ENCODE results near the gene LIG3.
A peak's percentile ranks its signal among the peaks of the same experiment; 100 is the strongest.
"Not testable (repeated sequence)": the region's sequence is repeated elsewhere in the genome, so short reads cannot be mapped to it uniquely, and the experiment has no call there.

The LIG3 gene

DNA sequence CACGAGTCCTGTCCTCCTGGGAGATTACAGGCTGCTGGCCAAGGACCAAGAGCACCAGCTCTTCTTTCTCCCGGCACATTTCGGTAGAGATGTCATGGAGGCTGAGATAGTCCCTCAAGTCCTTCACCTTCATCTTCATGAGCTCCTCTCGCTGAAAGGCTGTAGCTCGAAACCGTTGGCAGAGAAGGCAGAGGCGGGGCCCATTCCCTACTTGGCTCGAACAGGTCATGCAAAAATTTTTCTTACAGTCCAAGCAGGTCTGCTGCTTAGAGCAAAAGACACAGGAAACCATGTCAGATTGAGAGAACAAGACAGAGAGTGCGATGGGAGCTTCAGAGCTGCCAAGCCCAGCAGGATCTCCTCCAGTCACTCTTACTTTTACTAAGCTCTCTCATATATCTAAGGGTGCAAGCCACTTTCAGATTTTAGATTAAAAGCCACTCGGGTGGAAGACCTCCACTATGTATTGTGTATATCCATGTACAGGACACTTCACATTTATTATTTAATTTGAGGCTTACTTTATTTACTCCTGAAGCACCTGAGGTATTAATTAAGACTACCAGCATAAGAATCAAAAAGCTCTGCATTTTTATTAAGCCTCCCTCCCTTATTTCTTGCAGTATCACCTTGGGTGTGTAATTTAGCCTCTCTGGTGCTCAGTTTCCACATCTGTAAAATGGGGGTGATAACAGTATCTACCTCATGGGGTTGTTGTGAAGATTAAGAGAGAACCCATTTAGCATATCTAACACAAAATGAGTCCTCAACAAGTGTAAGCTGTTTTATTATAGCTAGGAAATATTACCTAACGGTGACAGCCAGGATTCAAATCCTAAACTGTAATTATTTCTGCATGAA, 41.4 kb downstream of the LIG3 start:
- H3K4me2 ChIP-seq = peak overlapping the region; percentile 71 to 92 (median 81); a peak in 20 of 22 replicates
- peaks cover 14 to 87% (median 79%) of the 10 kb centered on the region in 11 experiments; a peak in 21 of 22 replicates for H3K36me3 ChIP-seq
- H3K9ac ChIP-seq = peak overlapping the region in 10 of 11 experiments; percentile 8 to 76 (median 71); a peak in 16 of 22 replicates
- H3K27me3 ChIP-seq = no peaks in the 10 kb centered on the region
- H3K27ac ChIP-seq = peak overlapping the region; percentile 58 to 88 (median 83)
- peaks cover 16 to 48% (median 32%) of the 10 kb centered on the region in 10 experiments for H3K4me1 ChIP-seq
- no peak for TF ChIP-seq Cebpa-rat (IDR thresholded peaks at IDR 0.05)
- H3K9me3 ChIP-seq (replicated peaks in 1 of 11) = no peaks in the 10 kb centered on the region
- peaks cover 0 to 27% (median 0%) of the 10 kb centered on the region in 11 experiments; a peak in 7 of 22 replicates for H4K20me1 ChIP-seq
- peak overlapping the region in 1 of 10 experiments; percentile 35; a peak in 1 of 20 replicates for H3K4me3 ChIP-seq

DNA sequence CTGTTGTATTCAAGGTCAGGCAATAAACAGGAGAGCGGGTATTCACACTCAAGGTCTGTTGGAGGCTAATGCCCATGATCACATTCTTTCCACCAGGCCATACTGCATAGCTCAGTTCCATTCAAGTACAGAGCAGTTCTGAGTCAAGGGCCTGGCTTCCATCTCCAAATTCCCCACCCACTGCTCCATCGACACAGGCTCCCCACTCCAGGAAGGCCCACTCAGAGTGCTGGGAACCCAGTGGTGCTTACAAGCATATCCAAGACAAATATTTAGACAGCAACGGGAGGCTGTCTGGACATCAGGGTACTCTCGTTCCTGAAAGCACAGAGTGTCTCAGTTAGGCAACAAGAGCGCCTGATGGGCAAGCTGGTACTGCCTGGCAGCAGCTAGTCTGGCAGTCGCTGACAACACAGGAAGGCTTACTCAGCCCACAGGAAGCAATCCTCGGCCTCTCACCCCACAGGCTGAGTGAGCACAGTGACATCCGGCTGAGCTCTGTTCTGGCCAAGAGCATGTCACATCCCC, 42.3 kb downstream of the LIG3 start:
- peaks cover 16 to 49% (median 32%) of the 10 kb centered on the region in 10 experiments for H3K4me1 ChIP-seq
- peak in 9 of 11 experiments; percentile 27 to 88 (median 77); a peak in 11 of 22 replicates for TF ChIP-seq Cebpa-rat (IDR thresholded peaks at IDR 0.05)
- peaks cover 14 to 87% (median 73%) of the 10 kb centered on the region in 11 experiments; a peak in 21 of 22 replicates for H3K36me3 ChIP-seq
- peak overlapping the region in 1 of 10 experiments; percentile 35; a peak in 4 of 20 replicates for H3K4me3 ChIP-seq
- H4K20me1 ChIP-seq = peaks cover 0 to 29% (median 0%) of the 10 kb centered on the region in 11 experiments; a peak in 6 of 22 replicates
- peak overlapping the region; percentile 8 to 76 (median 70); a peak in 20 of 22 replicates for H3K9ac ChIP-seq
- no peaks in the 10 kb centered on the region for H3K9me3 ChIP-seq (replicated peaks in 1 of 11)
- H3K27me3 ChIP-seq = no peaks in the 10 kb centered on the region
- peak overlapping the region; percentile 58 to 88 (median 83) for H3K27ac ChIP-seq
- H3K4me2 ChIP-seq = peak overlapping the region; percentile 71 to 92 (median 81)

DNA sequence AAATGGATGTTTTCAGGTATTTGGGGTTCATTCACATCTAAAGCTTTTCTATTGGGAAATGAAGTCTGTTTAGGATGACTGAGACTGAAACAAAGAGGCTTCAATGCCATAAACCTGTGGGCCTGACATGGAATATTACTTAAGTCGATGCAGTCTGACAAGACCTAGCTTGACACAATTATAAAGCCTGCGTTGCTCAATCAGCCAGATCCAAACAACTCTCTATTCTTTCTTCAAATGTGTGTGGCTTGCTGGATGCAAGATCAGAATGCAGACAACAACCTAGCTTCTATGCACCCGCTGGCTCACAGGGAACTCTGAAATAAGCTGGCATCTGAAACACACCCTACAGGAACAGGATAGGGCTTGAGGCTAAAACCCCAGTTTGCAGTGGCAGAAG, 43.2 kb downstream of the LIG3 start:
- peak overlapping the region in 9 of 11 experiments; percentile 7 to 76 (median 72); a peak in 11 of 22 replicates for H3K9ac ChIP-seq
- H4K20me1 ChIP-seq = peaks cover 0 to 29% (median 1%) of the 10 kb centered on the region in 11 experiments; a peak in 9 of 22 replicates
- H3K4me1 ChIP-seq = peaks cover 16 to 59% (median 34%) of the 10 kb centered on the region in 10 experiments
- no peak overlapping the region for H3K4me3 ChIP-seq
- H3K4me2 ChIP-seq = peak overlapping the region in 10 of 11 experiments; percentile 71 to 92 (median 80); a peak in 18 of 22 replicates
- H3K9me3 ChIP-seq (replicated peaks in 1 of 11) = no peaks in the 10 kb centered on the region
- no peak; a peak in 1 of 22 replicates for TF ChIP-seq Cebpa-rat (IDR thresholded peaks at IDR 0.05)
- H3K36me3 ChIP-seq = peaks cover 14 to 82% (median 64%) of the 10 kb centered on the region in 11 experiments; a peak in 21 of 22 replicates
- H3K27ac ChIP-seq = peak overlapping the region in 10 of 11 experiments; percentile 63 to 88 (median 84); a peak in 20 of 22 replicates
- H3K27me3 ChIP-seq = no peaks in the 10 kb centered on the region

DNA sequence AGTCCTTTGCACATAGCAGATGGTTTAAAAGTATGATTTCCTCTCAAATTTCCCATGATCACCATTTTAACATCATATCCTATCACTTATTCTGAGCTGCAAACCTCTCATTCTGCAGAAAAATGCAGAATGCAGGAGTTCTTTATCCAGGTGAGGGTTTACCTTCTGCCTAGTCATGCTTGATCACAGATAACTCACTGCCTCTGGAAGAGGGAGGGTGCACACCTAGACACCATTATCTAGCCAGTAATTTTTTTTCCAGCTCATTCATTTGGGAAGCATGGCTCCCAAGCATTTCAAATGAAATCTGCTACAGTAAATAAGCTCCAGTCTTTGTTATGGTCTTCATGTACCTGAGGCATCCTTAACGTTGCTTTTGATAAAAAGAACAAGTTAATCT, 45.2 kb downstream of the LIG3 start:
- Histone ChIP-seq H3K9me3 (replicated peaks in 1 of 11) (no peaks in the 10 kb centered on the region), H3K4me3 (no peak overlapping the region), H3K27me3 (no peaks in the 10 kb centered on the region)

DNA sequence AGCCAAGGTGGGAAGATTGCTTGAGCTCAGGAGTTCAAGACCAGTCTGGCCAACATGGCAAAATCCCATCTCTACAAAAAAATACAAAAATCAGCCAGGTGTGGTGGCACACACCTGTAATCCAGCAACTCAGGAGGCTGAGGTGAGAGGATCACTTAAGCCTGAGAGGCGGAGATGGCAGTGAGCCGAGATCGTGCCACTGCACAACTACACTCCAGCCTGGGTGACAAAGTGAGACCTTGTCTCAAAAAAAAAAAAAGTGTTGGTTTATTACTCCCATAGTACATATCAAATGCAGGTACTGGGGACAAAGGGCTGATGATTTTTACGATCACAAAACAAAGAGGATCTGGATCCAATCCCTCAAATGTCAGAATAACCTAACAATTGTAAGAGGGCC, 47.8 kb downstream of the LIG3 start:
- peak overlapping the region in 3 of 11 experiments; percentile 27 to 68 (median 65); a peak in 5 of 22 replicates for H3K4me2 ChIP-seq
- H3K27ac ChIP-seq = peak overlapping the region in 2 of 11 experiments; percentile 4 to 28; a peak in 4 of 22 replicates
- peaks cover 0 to 39% (median 13%) of the 10 kb centered on the region in 11 experiments; a peak in 13 of 22 replicates for H4K20me1 ChIP-seq
- not testable (repeated sequence) for H3K9ac ChIP-seq; H3K4me3 ChIP-seq; H3K27me3 ChIP-seq; H3K9me3 ChIP-seq (replicated peaks in 1 of 11)
- peaks cover 0 to 70% (median 38%) of the 10 kb centered on the region in 11 experiments; a peak in 17 of 22 replicates for H3K36me3 ChIP-seq
- peaks cover 4 to 60% (median 32%) of the 10 kb centered on the region in 10 experiments for H3K4me1 ChIP-seq

More for the DNA sequence above, 45.2 kb downstream of the LIG3 start:
- H3K9ac ChIP-seq = no peak overlapping the region
- peaks cover 16 to 67% (median 40%) of the 10 kb centered on the region in 10 experiments for H3K4me1 ChIP-seq
- H3K4me2 ChIP-seq = no peak overlapping the region
- H3K36me3 ChIP-seq = peaks cover 7 to 66% (median 44%) of the 10 kb centered on the region in 11 experiments; a peak in 20 of 22 replicates
- H4K20me1 ChIP-seq = peaks cover 0 to 33% (median 8%) of the 10 kb centered on the region in 11 experiments; a peak in 12 of 22 replicates
- no peak overlapping the region for H3K27ac ChIP-seq
- no peak for TF ChIP-seq Cebpa-rat (IDR thresholded peaks at IDR 0.05)

DNA sequence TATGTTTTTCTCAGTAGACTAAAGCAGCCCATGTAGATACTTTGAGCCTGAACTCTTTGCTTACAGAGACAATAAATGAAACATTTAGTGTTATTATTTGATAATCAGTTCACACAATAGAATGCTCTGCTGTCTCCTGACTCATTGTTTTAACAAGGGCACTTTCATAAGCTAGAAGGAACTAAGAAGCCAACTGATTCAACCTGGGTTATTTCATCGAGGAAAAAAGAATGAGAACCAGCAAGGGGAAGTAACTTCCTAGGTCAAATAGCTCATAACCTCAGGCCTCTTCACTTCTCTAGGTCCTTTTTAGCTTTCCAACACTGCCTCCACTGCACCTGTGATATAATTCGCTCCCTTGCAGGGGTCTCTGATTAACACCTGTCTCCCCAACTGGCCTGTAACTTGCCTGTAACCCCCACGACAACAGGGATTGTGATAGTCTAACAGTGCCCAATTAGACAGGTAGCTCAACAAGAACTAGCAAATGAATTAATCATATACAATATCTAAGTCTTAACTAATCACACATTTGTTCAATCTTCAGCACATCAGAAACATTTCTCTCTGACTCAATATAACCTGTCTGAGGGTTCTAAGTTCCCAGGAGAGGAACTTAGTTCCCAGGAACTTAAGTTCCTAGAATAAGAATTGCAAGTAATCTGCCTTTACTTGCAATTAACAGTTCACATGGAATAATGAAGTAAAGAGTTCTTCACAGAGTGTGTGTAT, 48.4 kb downstream of the LIG3 start:
- TF ChIP-seq Cebpa-rat (IDR thresholded peaks at IDR 0.05) = no peak
- H3K4me2 ChIP-seq = peak overlapping the region in 4 of 11 experiments; percentile 24 to 68 (median 57); a peak in 6 of 22 replicates
- H3K9ac ChIP-seq = no peak overlapping the region

GRCh38 chr17:35030780-35031179, 50.5 kb downstream of the LIG3 start:
- Histone ChIP-seq H4K20me1 (peaks cover 0 to 63% (median 15%) of the 10 kb centered on the region in 11 experiments; a peak in 13 of 22 replicates), H3K27me3 (no peaks in the 10 kb centered on the region), H3K4me2 (no peak overlapping the region), H3K9me3 (replicated peaks in 1 of 11) (no peaks in the 10 kb centered on the region), H3K4me3 (no peak overlapping the region), H3K36me3 (peaks cover 0 to 69% (median 34%) of the 10 kb centered on the region in 11 experiments; a peak in 17 of 22 replicates), H3K4me1 (peaks cover 0 to 57% (median 21%) of the 10 kb centered on the region in 10 experiments; a peak in 13 of 20 replicates), H3K27ac (no peak overlapping the region), H3K9ac (no peak overlapping the region)
- no peak for TF ChIP-seq Cebpa-rat (IDR thresholded peaks at IDR 0.05)

More for the DNA sequence above, 48.4 kb downstream of the LIG3 start:
- H3K9me3 ChIP-seq (replicated peaks in 1 of 11) = no peaks in the 10 kb centered on the region
- no peaks in the 10 kb centered on the region for H3K27me3 ChIP-seq
- H3K4me3 ChIP-seq = no peak overlapping the region
- H3K4me1 ChIP-seq = peaks cover 0 to 60% (median 30%) of the 10 kb centered on the region in 10 experiments; a peak in 17 of 20 replicates
- peaks cover 0 to 73% (median 38%) of the 10 kb centered on the region in 11 experiments; a peak in 17 of 22 replicates for H3K36me3 ChIP-seq
- peak overlapping the region in 2 of 11 experiments; percentile 23 to 28; a peak in 5 of 22 replicates for H3K27ac ChIP-seq
- H4K20me1 ChIP-seq = peaks cover 0 to 45% (median 13%) of the 10 kb centered on the region in 11 experiments; a peak in 13 of 22 replicates

- H3K4me3 ChIP-seq = no peak overlapping the region
- H4K20me1 ChIP-seq = peaks cover 0 to 86% (median 45%) of the 10 kb centered on the region in 11 experiments; a peak in 14 of 22 replicates
- H3K4me1 ChIP-seq = peaks cover 0 to 13% (median 1%) of the 10 kb centered on the region in 10 experiments; a peak in 10 of 20 replicates
- H3K27me3 ChIP-seq = no peaks in the 10 kb centered on the region
- no peak overlapping the region for H3K27ac ChIP-seq
- H3K36me3 ChIP-seq = peaks cover 0 to 66% (median 18%) of the 10 kb centered on the region in 11 experiments; a peak in 15 of 22 replicates
- H3K9ac ChIP-seq = no peak overlapping the region
- no peak overlapping the region for H3K4me2 ChIP-seq
- no peak for TF ChIP-seq Cebpa-rat (IDR thresholded peaks at IDR 0.05)
- no peaks in the 10 kb centered on the region for H3K9me3 ChIP-seq (replicated peaks in 1 of 11)
Observed at GRCh38 chr17:35038453-35038852, 58.1 kb downstream of the LIG3 start.

All from BLaER1 treated with 17β-estradiol and CSF1 and Interleukin-3, amounts not matched to agents 10 nM and 100 nM (cell line).